Right renal pelvis (tissue), 4 donors: Measurements from ENCODE around the gene VRK1. TPM values are rescaled to one million over a fixed set of nuclear protein-coding genes. Genes with fewer than 3 reads are reported as not detected.

Source experiments
- DNase-seq, 4 donors: peaks; one replicate each; pipeline ENCODE4 v3.0.0-alpha.2; 2013; ENCODE audit warnings: low read depth in 4 of 4, low spot score in 3 of 4, missing footprints in 1 of 4
- polyA plus RNA-seq, 4 donors: library from polyadenylated mRNA; unstranded; fragments of 120-200 nt; gene quantifications; one replicate each; pipeline ENCODE4 v1.2.1, GENCODE V29; 2013; ENCODE audit not compliant: insufficient read length in 4 of 4

VRK1 gene
- polyA plus RNA-seq, 4 donors, result 21.1 to 26.6 (median 24.4) TPM

DNA sequence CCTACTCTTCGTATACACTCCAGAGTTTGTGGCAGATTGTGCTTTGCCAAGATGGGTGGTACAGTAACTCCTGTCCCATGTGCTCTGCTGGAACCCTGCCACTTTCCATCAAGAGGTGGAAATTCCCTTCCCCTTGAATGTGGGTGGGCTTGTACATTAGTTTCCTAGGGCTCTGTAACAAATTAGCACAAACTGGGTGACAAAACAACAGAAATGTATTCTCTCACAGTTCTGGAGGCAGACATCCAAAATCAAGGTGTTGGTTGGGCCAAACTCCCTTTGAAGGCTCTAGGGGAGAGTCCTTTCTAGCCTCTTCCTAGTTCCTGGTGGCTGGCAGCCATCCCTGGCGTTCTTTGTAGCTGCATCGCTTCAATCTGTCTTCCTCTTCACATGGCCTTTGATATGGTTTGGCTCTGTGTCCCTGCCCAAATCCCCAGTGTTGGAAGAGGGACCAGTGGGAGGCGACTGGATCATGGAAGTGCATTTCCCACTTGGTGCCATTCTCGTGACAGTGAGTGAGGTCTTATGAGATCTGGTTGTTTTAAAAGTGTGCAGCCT is 117.5 kb downstream of the VRK1 start:
- DNase-seq, result no peak

DNA sequence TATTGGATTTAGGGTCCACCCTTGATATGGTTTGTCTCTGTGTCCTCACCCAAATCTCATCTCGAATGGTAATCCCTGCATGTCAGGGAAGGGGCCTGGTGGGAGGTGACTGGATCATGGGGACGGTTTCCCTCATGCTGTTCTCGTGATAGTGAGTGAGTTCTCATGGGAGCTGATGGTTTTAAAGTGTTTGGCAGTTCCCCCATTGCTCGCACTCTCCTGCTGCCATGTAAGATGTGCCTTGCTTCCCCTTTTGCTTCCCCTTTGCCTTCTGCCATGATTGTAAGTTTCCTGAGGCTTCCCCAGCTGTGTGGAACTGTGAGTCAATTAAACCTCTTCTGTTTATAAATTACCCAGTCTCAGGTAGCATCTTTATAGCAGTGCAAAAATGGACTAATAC is 118.3 kb downstream of the VRK1 start:
- DNase-seq, result no peak

DNA sequence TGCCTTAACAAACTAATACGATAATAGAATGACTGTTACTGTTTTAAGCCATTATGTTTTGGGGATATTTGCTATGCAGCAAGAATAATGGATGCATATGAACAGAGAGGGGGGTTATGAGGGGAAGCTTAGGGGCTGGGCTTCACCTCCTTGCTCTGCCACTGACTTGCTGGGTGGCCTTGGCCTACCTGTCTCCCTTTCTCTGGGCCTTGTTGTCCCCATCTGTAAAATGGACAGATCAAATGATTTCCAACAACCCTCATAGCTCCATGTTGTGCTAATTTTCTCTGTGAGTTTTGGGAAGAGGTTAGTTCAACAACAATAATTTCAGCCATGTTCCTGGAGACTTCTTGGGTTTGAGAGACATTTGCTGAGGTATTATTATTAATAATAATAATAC is 119.6 kb downstream of the VRK1 start:
- no peak for DNase-seq

DNA sequence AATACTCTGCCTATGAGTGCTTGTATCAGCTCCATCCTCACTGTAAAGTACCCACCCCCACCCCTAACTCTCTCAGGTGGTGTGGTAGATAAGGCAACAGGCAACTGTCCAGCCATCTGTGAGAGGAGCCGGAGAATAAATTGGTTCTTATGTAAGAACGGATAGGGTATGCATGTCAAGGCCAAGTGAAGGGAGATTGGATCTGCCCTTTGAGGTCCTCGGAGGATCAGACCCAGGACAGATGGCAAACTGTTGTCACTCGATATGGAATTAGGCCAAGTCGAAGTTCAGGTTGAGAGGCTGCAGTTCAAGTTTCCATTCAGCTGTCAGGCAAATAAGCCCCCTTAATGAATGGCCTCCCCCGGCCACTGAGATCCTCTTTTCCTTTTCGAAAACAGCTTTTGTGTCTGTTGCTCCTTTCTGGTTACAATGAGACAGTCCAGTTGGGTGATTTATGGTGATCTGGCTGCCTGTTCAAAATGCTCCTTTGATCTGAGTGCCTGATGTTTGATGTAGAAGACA is 120.3 kb downstream of the VRK1 start:
- peak in 3 of 4 donors; percentile 16 to 53 (median 40) for DNase-seq

DNA sequence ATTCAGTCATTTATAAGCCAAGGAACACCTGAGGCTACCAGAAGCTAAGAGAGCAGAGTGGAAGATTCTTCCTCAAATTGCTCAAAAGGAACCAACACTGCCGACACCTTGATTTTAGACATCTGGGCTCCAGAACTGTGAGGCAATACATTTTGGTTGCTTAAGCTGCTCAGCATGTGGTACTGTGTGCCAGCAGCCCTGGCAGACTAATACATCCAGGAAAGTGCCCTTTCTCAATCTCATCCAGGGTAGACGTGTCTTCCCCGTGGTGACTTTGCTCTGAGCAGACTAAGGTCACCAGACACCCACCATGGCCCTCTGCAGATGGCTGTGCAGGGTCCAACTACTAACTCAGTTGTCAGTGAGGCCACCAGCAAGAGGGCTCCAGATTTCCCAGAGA is 122.8 kb downstream of the VRK1 start:
- no peak for DNase-seq

DNA sequence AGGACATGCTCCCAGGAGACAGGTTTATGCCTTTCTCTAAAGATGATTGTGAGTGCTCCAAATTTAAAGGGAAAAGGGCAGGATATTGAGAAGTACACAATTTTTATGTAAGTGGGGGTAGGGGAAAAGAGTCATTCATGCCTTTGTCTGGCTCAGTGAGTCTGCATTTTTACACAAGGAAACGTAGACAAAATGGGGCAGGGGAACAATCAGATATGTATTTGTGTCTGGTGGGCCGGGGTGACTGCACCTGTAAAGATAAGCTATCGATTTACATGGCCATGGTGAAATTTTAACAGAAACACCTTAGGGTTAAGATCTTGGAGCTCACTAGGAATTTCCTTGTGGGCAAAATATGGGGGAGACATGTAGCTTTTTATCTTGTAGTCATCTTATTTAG is 123.6 kb downstream of the VRK1 start:
- no peak for DNase-seq

DNA sequence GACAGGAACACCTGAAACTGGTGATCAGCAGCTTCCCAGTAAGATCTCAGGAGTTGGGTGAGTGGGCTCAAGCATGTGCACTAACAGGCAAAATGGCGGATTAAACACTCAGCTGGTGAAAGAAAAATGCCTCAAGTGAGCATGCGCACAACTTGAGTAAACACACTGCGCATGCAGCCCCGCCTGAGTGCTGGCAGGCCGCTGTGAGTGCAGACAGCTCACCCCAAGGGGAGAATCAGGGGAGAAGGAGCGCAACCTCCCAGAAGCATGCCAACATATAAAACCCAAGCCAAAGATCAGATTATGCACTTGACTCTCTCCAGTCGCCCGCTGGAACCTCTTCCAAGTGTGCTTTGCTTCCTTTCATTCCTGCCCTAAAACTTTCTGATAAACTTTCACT is 125.8 kb downstream of the VRK1 start:
- DNase-seq, result no peak

DNA sequence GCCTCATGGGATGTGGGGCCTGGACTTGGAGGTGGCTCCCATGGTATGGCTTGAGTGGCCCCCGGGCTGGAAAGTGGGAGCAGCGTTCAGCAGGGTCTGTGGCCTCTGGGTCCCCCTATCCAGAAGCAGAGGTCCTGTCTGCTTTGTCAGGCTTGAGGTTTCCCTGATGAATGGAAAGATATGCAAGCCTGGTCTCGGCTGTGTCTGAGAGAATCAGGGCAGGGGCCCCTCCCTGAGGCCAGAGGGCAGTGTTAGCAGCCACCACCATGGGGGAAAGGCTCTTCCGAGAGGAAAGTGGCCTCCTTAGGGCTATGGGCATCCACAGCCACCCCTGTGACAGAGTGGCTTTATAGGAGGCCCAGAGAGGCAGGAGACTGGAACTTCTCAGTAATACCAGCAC is 128.2 kb downstream of the VRK1 start:
- DNase-seq, result no peak

DNA sequence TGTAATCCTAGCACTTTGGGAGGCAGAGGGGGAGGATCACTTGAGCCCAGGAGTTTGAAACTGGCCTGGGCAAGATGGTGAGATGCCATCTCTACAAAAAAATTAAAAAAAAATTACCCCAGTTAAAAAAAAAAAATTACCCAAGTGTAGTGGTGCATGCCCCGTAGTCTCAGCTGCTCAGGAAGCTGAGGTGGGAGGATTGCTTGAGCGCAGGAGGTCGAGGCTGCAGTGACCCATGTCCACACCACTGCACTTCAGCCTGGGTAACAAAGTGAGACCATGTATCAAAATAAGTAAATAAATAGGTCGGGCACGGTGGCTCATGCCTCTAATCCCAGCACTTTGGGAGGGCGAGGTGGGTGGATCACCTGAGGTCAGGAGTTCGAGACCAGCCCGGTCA is 128.8 kb downstream of the VRK1 start:
- DNase-seq, result peak in 1 of 4 donors; percentile 15

DNA sequence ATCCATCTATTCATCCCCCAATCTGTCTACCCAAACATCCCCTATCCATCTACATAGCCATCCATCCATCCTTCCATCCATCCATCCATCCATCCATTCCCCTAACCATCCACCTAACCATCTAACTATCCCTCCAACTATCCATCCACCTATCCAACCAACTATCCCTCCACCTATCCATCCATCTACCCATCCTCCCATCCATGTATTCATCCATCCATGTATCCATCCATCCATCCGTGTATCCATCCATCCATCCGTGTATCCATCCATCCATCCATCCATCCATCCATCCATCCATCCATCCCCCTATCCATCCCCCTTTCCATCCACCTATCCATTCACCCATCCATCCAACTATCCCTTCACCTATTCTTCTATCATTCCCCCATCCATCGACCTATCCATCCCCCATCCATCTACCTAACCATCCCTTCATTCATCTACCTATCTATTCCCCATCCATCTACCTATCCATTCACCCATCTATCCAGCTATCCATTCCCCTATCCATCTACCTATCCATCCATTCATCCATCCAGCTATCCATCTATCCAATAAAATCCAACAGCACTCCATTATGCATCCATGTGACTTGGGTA is 131.7 kb downstream of the VRK1 start:
- DNase-seq, result no peak

DNA sequence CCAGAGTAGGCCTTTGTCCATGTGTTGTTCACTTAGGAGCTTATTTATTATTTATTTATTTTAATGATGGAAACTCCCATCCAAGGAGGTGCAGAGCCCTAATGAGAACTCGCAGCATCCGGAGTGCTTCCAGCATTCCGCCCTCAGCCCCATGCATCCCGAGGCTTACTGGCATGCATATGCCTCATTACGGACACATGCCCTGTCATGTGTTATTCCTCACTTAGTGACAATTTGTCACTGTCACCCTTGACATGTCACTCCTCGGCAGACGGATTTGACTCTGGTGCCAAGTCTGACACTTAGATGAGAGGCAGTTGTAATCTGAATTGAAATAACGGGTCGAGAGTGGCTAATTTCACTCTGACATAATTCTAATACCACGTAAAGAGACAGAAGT is 132.8 kb downstream of the VRK1 start:
- no peak for DNase-seq

DNA sequence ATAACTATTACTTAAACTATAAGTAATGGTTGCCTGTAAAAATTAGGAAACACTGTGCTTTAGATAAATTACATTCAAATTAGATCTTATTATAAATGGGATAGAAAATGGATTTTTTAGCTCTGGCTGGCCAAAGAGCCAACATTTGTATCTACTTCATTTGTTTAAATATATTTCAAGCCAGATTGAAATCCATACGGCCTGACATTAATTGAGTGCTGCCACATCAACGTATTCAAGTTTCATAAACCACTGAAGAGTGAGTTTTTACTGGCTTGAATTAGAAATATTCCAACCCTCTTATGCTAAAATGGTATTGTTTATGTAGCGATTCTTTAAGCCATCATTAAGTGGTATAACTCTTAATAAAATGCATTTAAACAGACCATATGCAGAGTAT is 133.3 kb downstream of the VRK1 start:
- no peak for DNase-seq
